A673 (cell line): ENCODE measurements around the gene HS1BP3. TPM values are rescaled to one million over a fixed set of nuclear protein-coding genes. Genes with fewer than 3 reads are reported as not detected.

Experiments
- BruUV-seq: library from RNA; stranded (reverse); fragments of 400-500 nt; replicated peaks from 2 replicates; lab custom pipeline; 2021; lab: Mats Ljungman, UMichigan
- CTCF ChIA-PET: fragments of 300-600 bp; sonication (Branson Sonifier 250); formaldehyde crosslinking; loops from one replicate; lab custom pipeline; 2022; ENCODE audit warnings: antibody characterized with exemption; lab: Charles Lee
- POLR2A ChIA-PET: fragments of 300-600 bp; sonication (Branson Sonifier 250); formaldehyde crosslinking; loops from one replicate; lab custom pipeline; 2022; ENCODE audit warnings: antibody characterized with exemption; ENCODE audit not compliant: low non-redundant PET; lab: Charles Lee
- DNase-seq: peaks from one replicate; pipeline ENCODE4 v3.0.0-alpha.2; 2015; ENCODE audit warnings: low spot score
- H3K27ac ChIP-seq: fragments of 200-600 bp; sonication (generic); 2 replicates; pipeline ENCODE4 v1.5.1; 2016; ENCODE audit warnings: mixed run types, low read depth, mild to moderate bottlenecking, mixed read lengths, antibody characterized with exemption, low read length; ENCODE audit not compliant: poor library complexity, severe bottlenecking
- H3K27me3 ChIP-seq: fragments of 200-600 bp; sonication (generic); replicated peaks from 2 replicates; pipeline ENCODE4 v1.6.1; 2017; ENCODE audit warnings: mixed run types, low read depth, mild to moderate bottlenecking, mixed read lengths, antibody characterized with exemption, low read length; ENCODE audit not compliant: insufficient read depth, poor library complexity
- H3K36me3 ChIP-seq: fragments of 200-600 bp; sonication (generic); 2 replicates; pipeline ENCODE4 v1.6.1; 2016; ENCODE audit warnings: mixed run types, mild to moderate bottlenecking, mixed read lengths, antibody characterized with exemption, low read length; ENCODE audit not compliant: insufficient read depth, poor library complexity, severe bottlenecking
- H3K4me1 ChIP-seq: fragments of 200-600 bp; sonication (generic); 2 replicates; pipeline ENCODE4 v1.6.1; 2017; ENCODE audit warnings: mixed run types, mild to moderate bottlenecking, mixed read lengths, antibody characterized with exemption, low read length; ENCODE audit not compliant: insufficient read depth, poor library complexity, severe bottlenecking
- H3K4me3 ChIP-seq: fragments of 200-600 bp; sonication (generic); 2 replicates; pipeline ENCODE4 v1.5.1; 2016; ENCODE audit warnings: low read depth, mixed run types, mild to moderate bottlenecking, mixed read lengths, low read length; ENCODE audit not compliant: poor library complexity, severe bottlenecking
- H3K9me3 ChIP-seq: fragments of 200-600 bp; sonication (generic); 2 replicates; pipeline ENCODE4 v1.6.1; 2016; ENCODE audit warnings: mixed run types, low read depth, mild to moderate bottlenecking, mixed read lengths, antibody characterized with exemption, low read length; ENCODE audit not compliant: poor library complexity, severe bottlenecking
- CTCF ChIP-seq: fragments of 300-800, 200-600 bp; sonication (generic); conservative IDR thresholded peaks from 2 replicates; pipeline ENCODE4 v1.5.1; 2017; ENCODE audit warnings: low read depth, mild to moderate bottlenecking, antibody characterized with exemption, low read length, moderate library complexity, mixed read lengths
- EZH2 ChIP-seq: fragments of 200-600 bp; sonication (generic); IDR thresholded peaks from 2 replicates; pipeline ENCODE4 v1.6.1; 2017; ENCODE audit warnings: borderline replicate concordance, low read depth, mild to moderate bottlenecking, mixed read lengths, antibody characterized with exemption, low read length; ENCODE audit not compliant: poor library complexity, severe bottlenecking
- intact Hi-C: fragments of 100-400 bp; cut with micrococcal nuclease; formaldehyde crosslinking; loops from one replicate; pipeline ENCODE4 v1.10.0; 2022; ENCODE audit not compliant: unreplicated experiment
- total RNA-seq: library from RNA; stranded (reverse); gene quantifications from 2 replicates; pipeline ENCODE4 v1.2.3, GENCODE V29; 2021

The HS1BP3 gene
- total RNA-seq, 1 experiment from 2014 or later, result 12.6 TPM

DNA sequence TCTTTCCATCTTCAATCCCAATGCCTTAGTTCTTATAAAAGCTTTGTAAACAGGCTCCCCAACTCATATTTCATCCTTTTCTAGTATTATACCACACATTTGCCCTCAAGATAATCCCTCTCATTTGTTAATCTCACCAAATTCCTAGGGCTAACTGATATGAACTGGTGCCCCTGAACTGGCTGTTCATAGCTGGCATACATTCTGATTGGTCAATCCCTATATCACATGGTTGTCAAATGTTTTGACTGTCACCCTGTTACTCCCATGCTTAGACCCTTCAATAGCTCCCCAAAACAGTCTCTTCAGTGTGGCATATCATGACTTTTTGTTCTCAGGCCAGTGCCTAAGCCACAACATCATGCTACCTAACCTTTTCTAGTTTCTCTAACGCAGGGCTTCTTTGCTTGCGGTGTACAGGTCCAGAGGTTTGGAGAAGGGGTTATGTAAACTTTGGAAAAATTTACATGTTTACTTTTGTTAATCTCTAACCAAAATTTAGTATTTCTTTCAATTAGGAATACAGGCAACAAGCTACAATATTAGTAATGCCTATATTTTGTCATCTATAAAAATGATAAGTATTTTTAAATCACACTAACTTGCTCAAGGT is 46.5 kb upstream of the HS1BP3 start:
- no peaks in the 10 kb centered on the region for H3K9me3 ChIP-seq
- intact Hi-C loops, result no loop called here
- no peak overlapping the region for H3K27ac ChIP-seq
- no peaks in the 10 kb centered on the region for H3K27me3 ChIP-seq
- ChIA-PET POLR2A (no interaction called here), CTCF (no interaction called here)
- no peaks in the 10 kb centered on the region for H3K4me1 ChIP-seq
- H3K4me3 ChIP-seq, result no peak overlapping the region
- no peaks in the 10 kb centered on the region for H3K36me3 ChIP-seq
- no peak for DNase-seq
- BruUV-seq, result no TSS peak
- TF ChIP-seq EZH2, result no peak
- TF ChIP-seq CTCF, result no peak

- ChIA-PET POLR2A (no interaction called here), CTCF (no interaction called here)
- BruUV-seq, result no TSS peak
- TF ChIP-seq CTCF (no peak), EZH2 (no peak)
- no peak overlapping the region for H3K27ac ChIP-seq
- H3K9me3 ChIP-seq, result no peaks in the 10 kb centered on the region
- no peak overlapping the region for H3K4me3 ChIP-seq
- H3K36me3 ChIP-seq, result no peaks in the 10 kb centered on the region
- DNase-seq, result no peak
- H3K27me3 ChIP-seq, result no peaks in the 10 kb centered on the region
- no peaks in the 10 kb centered on the region for H3K4me1 ChIP-seq
- intact Hi-C loops, result no loop called here
These were observed 45.5 kb upstream of the HS1BP3 start for GRCh38 chr2:20696366-20696765.

- no peaks in the 10 kb centered on the region for H3K4me1 ChIP-seq
- no peak for DNase-seq
- H3K36me3 ChIP-seq, result no peaks in the 10 kb centered on the region
- BruUV-seq, result no TSS peak
- intact Hi-C loops, result no loop called here
- TF ChIP-seq CTCF (no peak), EZH2 (no peak)
- H3K27me3 ChIP-seq, result no peaks in the 10 kb centered on the region
- H3K9me3 ChIP-seq, result no peaks in the 10 kb centered on the region
- H3K27ac ChIP-seq, result no peak overlapping the region
- no peak overlapping the region for H3K4me3 ChIP-seq
- ChIA-PET CTCF (no interaction called here), POLR2A (no interaction called here)
These were observed 42.4 kb upstream of the HS1BP3 start for GRCh38 chr2:20693317-20693716.
